KOPT-K1 (cell line): ENCODE measurements around the gene RAPGEF5.

Experiments
- H3K27ac ChIP-seq: fragments of 200-600 bp; sonication (generic); 2 replicates; pipeline ENCODE4 v1.5.1; 2016; ENCODE audit warnings: antibody characterized with exemption, mild to moderate bottlenecking, low read depth, low read length; ENCODE audit not compliant: poor library complexity, severe bottlenecking
- H3K36me3 ChIP-seq: fragments of 200-600 bp; sonication (generic); 2 replicates; pipeline ENCODE4 v1.5.1; 2017; ENCODE audit warnings: antibody characterized with exemption, mild to moderate bottlenecking, low read length, moderate library complexity; ENCODE audit not compliant: insufficient read depth
- H3K9me3 ChIP-seq: fragments of 200-600 bp; sonication (generic); 2 replicates; pipeline ENCODE4 v1.5.1; 2017; ENCODE audit warnings: antibody characterized with exemption, low read length, mild to moderate bottlenecking; ENCODE audit not compliant: insufficient read depth, poor library complexity, severe bottlenecking

The RAPGEF5 gene

GRCh38 chr7:22346383-22347107 is 10.4 kb downstream of the RAPGEF5 start:
- no peaks in the 10 kb centered on the region; the same call in 1 of the 2 replicates for H3K36me3 ChIP-seq
- no peak overlapping the region for H3K27ac ChIP-seq
- H3K9me3 ChIP-seq: peaks cover 7% of the 10 kb centered on the region

DNA sequence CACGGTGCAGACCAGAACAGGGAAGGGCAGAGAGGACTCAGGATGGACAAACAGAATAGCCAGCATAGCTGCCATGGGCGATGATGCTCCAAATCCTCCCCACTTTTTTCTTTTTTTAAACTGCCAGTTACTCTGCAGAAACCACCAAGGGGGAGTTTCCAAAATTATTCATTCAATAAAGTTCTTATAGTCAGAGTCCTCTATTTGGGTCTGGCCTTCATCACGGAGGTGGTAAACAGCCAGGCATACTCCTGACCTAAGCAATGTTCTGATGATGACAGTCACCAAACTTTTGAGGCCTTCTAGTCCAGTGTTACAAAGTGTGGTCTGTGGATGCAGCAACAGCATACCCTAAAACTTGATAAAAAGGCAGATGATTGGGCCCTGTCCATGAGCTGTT is 12.3 kb downstream of the RAPGEF5 start:
- H3K27ac ChIP-seq: no peak overlapping the region
- H3K36me3 ChIP-seq: no peaks in the 10 kb centered on the region; the same call in 1 of the 2 replicates
- peaks cover 16% of the 10 kb centered on the region for H3K9me3 ChIP-seq

DNA sequence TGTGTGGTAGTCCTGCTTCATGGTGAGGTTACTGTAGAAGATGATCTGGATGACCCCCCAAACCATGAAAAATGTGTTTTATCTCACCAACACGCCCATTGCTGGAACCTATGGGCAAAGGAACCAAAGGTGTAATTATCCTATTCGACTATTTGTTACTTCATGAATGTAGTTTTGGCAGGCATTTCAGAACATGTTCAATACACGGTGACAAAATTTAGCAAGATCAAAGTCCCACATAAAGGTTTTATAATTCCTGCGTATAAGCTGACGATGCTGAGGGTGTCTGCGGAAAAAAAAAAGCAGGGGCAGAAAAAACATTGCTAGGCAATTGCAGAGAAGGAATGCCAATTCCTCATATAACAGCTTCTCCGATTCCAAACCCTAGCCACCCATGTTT is 13.3 kb downstream of the RAPGEF5 start:
- no peak overlapping the region for H3K27ac ChIP-seq
- peaks cover 16% of the 10 kb centered on the region for H3K9me3 ChIP-seq
- H3K36me3 ChIP-seq: peaks cover 5% of the 10 kb centered on the region; the same call in 1 of the 2 replicates

DNA sequence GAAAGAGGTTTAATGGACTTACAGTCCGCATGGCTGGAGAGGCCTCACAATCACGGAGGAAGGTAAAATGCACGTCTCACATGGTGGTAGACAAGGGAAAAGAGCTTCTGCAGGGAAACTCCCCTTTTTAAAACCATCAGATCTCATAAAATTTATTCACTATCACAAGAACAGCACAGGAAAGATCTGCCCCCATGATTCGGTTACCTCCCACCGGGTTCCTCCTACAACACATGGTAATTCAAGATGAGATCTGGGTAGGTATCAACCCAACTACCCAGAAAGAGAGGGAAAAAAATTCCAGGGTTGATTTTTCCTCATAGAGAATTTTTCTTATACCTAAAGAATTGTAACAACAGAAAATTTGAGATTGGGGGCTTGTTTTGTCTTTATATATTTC is 13.9 kb downstream of the RAPGEF5 start:
- peaks cover 5% of the 10 kb centered on the region; the same call in 1 of the 2 replicates for H3K36me3 ChIP-seq
- no peak overlapping the region for H3K27ac ChIP-seq
- H3K9me3 ChIP-seq: peaks cover 16% of the 10 kb centered on the region

GRCh38 chr7:22339725-22340390 is 17.1 kb downstream of the RAPGEF5 start:
- Histone ChIP-seq H3K9me3 (peaks cover 16% of the 10 kb centered on the region), H3K36me3 (peaks cover 5% of the 10 kb centered on the region; the same call in 1 of the 2 replicates), H3K27ac (no peak overlapping the region)

- H3K27ac ChIP-seq: no peak overlapping the region
- peaks cover 16% of the 10 kb centered on the region for H3K9me3 ChIP-seq
- H3K36me3 ChIP-seq: peaks cover 5% of the 10 kb centered on the region; the same call in 1 of the 2 replicates
These were observed 18.1 kb downstream of the RAPGEF5 start for GRCh38 chr7:22338877-22339276.

GRCh38 chr7:22338411-22338810 is 18.5 kb downstream of the RAPGEF5 start:
- Histone ChIP-seq H3K27ac (no peak overlapping the region), H3K36me3 (peaks cover 5% of the 10 kb centered on the region; the same call in 1 of the 2 replicates), H3K9me3 (peaks cover 16% of the 10 kb centered on the region)

DNA sequence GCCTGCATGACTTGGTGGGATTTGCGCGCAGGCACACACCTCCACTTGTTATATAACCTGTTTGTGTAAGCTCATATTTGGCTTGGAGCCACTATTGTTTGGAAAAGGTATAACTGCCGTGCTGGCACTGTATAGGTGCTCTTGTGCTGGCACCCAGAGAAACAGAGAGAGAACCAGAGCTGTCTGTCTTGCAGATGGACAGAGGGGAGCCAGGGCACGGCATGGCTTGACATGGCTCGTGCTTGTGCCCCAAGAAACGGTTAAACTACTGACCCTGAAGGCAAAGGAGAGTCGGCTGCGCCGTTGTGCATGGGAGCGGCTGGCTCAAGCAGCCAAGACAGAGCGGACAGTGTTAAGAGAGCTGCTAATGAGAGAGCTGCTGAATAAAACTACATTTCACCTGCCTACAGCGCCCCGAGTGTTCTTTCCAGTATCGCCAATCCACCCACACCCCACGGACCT is 23.2 kb downstream of the RAPGEF5 start:
- no peak overlapping the region for H3K27ac ChIP-seq
- H3K36me3 ChIP-seq: no peaks in the 10 kb centered on the region
- H3K9me3 ChIP-seq: no peaks in the 10 kb centered on the region

- H3K9me3 ChIP-seq: no peaks in the 10 kb centered on the region
- H3K36me3 ChIP-seq: no peaks in the 10 kb centered on the region
- no peak overlapping the region for H3K27ac ChIP-seq
These were observed 24.5 kb downstream of the RAPGEF5 start for GRCh38 chr7:22332461-22332870.

GRCh38 chr7:22331704-22332103 is 25.2 kb downstream of the RAPGEF5 start:
- Histone ChIP-seq H3K9me3 (no peaks in the 10 kb centered on the region), H3K27ac (no peak overlapping the region), H3K36me3 (no peaks in the 10 kb centered on the region)

DNA sequence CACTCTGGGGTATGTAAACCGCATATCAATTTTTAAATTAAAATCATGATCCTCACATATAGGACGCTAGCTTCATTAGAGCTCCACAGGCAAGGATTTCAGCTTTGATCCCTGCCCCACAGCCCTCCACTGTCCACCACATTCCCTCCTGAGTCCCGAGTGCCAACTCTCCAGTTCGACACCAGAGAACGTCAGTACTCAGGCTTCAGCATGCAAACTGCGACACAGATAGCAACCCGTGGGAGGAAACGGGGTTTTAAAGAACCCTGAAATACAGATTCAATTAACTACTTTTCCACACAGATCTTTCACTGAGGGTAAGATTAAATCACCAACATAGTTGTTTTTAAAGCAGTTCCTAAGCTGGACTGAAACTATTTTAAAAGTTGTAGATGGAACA is 26.1 kb downstream of the RAPGEF5 start:
- Histone ChIP-seq H3K27ac (no peak overlapping the region), H3K9me3 (no peaks in the 10 kb centered on the region), H3K36me3 (no peaks in the 10 kb centered on the region)

GRCh38 chr7:22329816-22330524 is 27.0 kb downstream of the RAPGEF5 start:
- Histone ChIP-seq H3K27ac (no peak overlapping the region), H3K36me3 (no peaks in the 10 kb centered on the region), H3K9me3 (no peaks in the 10 kb centered on the region)

DNA sequence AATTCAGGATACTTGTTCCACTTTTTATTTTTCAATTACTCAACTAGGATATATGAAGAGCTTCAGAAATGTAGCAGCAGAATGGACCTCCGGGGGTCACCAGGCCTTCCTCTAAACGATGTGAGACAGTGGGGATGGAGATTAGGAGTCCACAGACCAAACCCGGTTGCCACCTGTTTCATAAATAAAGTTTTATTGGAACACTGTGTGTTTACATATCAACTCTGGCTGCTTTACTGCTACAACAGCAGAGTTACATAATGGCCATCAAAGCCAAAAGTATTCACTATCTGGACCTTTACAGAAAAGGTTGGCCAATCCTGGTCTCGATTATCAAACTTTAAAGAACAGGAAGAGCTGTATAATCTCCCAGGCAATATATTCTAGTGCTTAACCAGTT is 30.8 kb downstream of the RAPGEF5 start:
- Histone ChIP-seq H3K36me3 (no peaks in the 10 kb centered on the region), H3K9me3 (no peaks in the 10 kb centered on the region), H3K27ac (no peak overlapping the region)

- no peaks in the 10 kb centered on the region for H3K36me3 ChIP-seq
- H3K9me3 ChIP-seq: no peaks in the 10 kb centered on the region
- no peak overlapping the region for H3K27ac ChIP-seq
These were observed 31.3 kb downstream of the RAPGEF5 start for GRCh38 chr7:22325671-22326070.

GRCh38 chr7:22323714-22324113 is 33.2 kb downstream of the RAPGEF5 start:
- Histone ChIP-seq H3K27ac (no peak overlapping the region), H3K9me3 (no peaks in the 10 kb centered on the region), H3K36me3 (no peaks in the 10 kb centered on the region)
